HFFc6 (cell line): ENCODE measurements around the gene ACOT8. TPM values are rescaled to one million over a fixed set of nuclear protein-coding genes. Genes with fewer than 3 reads are reported as not detected.
A peak's percentile ranks its signal among the peaks of the same experiment; 100 is the strongest.

ENCODE experiments used
- DNase-seq: peaks from one replicate; pipeline ENCODE4 v3.0.0-alpha.2; 2018
- H3K27ac Mint-ChIP-seq: 2 replicates; pipeline ENCODE4 v1.8.0; 2020; ENCODE audit warnings: mild to moderate bottlenecking, mixed read lengths
- H3K27me3 Mint-ChIP-seq: 2 replicates; pipeline ENCODE4 v1.8.0; 2021; ENCODE audit warnings: mild to moderate bottlenecking, moderate library complexity, mixed read lengths; ENCODE audit not compliant: insufficient read depth
- H3K36me3 Mint-ChIP-seq: 2 replicates; pipeline ENCODE4 v1.8.0; 2021; ENCODE audit warnings: low read depth, mixed read lengths
- H3K4me1 Mint-ChIP-seq: 2 replicates; pipeline ENCODE4 v1.8.0; 2020; ENCODE audit warnings: low read depth, mixed read lengths
- H3K4me3 Mint-ChIP-seq: 2 replicates; pipeline ENCODE4 v1.8.0; 2020; ENCODE audit warnings: mild to moderate bottlenecking, moderate library complexity, mixed read lengths
- H3K9me3 Mint-ChIP-seq: 2 replicates; pipeline ENCODE4 v1.8.0; 2020; ENCODE audit warnings: mild to moderate bottlenecking, mixed read lengths
- total RNA-seq, 6 experiments: library from RNA; stranded (reverse); fragmentation: NEBNext Ultra II Directional; extraction: Animal tissue kit (Norgen Biotek cat#: 25700); gene quantifications; 2 replicates in 1 of 6; 3 replicates in 5 of 6; pipeline ENCODE4 v1.2.3, GENCODE V29; 2021
- TF ChIP-seq, protein P1 (sequence below): fragments of 200-600 bp; sonication (generic); IDR thresholded peaks from 2 replicates; pipeline ENCODE4 v1.5.0; 2021; ENCODE audit warnings: antibody characterized with exemption, mild to moderate bottlenecking

Gene ACOT8
- total RNA-seq, 6 experiments from 2014 or later: 24.2 to 31.2 (median 26.4) TPM

DNA sequence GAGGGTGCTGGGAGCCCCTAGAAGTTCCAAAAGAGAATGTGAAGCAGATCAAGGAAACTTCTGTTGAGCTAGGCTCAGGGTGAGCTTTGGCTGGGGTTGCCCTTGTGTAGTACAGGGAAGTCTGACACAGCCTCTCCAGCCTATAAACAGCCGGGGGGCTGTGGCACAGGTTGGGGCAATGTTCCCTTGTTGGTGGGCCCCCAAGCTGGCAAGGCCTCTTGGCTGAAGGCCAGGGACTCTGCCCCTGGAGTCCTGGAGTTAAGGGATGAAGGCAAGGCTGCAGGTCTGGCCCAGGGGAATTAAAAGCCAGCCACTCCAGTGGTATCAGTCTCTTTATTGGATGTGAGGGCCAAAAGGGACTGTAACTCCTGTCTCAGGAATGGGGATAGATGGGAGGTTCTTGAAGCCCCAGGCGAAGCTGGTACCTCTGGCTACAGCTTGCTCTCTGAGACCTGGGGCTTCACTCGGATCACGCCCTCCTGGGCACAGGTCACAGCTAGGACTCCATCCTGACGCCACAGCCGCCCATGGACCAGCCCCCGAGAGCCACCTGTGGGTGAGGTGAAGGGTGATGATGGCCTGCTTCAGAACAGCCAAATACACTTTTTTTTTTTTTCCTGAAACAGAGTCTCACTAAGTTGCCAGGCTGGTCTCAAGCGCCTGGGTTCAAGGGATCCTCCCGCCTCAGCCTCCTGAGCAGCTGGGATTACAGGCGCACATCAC is 15.6 kb downstream of the ACOT8 start:
- Mint-ChIP-seq H3K4me3 (no peak overlapping the region), H3K36me3 (peaks cover 12% of the 10 kb centered on the region; the same call in 1 of the 2 replicates), H3K9me3 (no peaks in the 10 kb centered on the region), H3K27ac (no peak overlapping the region), H3K4me1 (peaks cover 21% of the 10 kb centered on the region), H3K27me3 (peaks cover 2% of the 10 kb centered on the region; the same call in 1 of the 2 replicates)
- TF ChIP-seq, protein P1, sequence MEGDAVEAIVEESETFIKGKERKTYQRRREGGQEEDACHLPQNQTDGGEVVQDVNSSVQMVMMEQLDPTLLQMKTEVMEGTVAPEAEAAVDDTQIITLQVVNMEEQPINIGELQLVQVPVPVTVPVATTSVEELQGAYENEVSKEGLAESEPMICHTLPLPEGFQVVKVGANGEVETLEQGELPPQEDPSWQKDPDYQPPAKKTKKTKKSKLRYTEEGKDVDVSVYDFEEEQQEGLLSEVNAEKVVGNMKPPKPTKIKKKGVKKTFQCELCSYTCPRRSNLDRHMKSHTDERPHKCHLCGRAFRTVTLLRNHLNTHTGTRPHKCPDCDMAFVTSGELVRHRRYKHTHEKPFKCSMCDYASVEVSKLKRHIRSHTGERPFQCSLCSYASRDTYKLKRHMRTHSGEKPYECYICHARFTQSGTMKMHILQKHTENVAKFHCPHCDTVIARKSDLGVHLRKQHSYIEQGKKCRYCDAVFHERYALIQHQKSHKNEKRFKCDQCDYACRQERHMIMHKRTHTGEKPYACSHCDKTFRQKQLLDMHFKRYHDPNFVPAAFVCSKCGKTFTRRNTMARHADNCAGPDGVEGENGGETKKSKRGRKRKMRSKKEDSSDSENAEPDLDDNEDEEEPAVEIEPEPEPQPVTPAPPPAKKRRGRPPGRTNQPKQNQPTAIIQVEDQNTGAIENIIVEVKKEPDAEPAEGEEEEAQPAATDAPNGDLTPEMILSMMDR: no peak
- DNase-seq: no peak

DNA sequence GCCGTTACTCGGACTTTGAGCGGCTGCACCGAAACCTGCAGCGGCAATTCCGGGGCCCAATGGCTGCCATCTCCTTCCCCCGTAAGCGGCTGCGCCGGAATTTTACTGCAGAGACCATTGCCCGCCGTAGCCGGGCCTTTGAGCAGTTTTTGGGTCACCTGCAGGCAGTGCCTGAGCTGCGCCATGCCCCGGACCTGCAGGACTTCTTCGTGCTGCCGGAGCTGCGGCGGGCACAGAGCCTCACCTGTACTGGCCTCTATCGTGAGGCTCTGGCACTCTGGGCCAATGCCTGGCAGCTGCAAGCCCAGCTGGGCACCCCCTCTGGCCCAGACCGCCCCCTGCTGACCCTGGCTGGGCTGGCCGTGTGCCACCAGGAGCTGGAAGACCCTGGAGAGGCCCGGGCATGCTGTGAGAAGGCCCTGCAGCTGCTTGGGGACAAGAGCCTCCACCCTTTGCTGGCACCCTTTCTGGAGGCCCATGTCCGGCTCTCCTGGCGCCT is 16.4 kb downstream of the ACOT8 start:
- peaks cover 29% of the 10 kb centered on the region for H3K4me1 Mint-ChIP-seq
- peaks cover 2% of the 10 kb centered on the region; the same call in 1 of the 2 replicates for H3K27me3 Mint-ChIP-seq
- no peak overlapping the region for H3K4me3 Mint-ChIP-seq
- no peak for DNase-seq
- TF ChIP-seq, protein P1: 0 out of 2 replicates have a peak, but pooled peaks have one; percentile 18
- H3K9me3 Mint-ChIP-seq: no peaks in the 10 kb centered on the region
- H3K36me3 Mint-ChIP-seq: peaks cover 19% of the 10 kb centered on the region; the same call in 1 of the 2 replicates
- H3K27ac Mint-ChIP-seq: no peak overlapping the region

DNA sequence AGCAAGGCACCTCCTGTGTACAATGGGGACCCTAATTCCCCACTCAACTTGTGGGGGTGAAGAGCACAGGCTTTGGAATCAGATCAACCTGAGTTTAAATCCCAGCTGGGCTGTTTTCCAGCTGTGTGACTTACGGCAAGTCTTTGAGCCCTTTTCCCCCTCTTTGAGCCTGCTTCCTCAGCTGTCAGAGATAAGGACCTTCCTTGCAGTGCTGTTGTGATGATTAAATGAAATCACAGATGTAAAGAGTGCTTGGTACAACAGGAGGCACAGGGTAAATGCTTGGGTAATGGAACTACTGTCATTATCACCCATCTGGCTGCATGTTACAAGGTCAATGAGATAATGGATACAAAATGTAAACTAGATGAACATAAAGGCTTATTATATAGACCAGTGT is 20.4 kb downstream of the ACOT8 start:
- Mint-ChIP-seq H3K4me3 (no peak overlapping the region; the same call in 1 of the 2 replicates), H3K36me3 (peaks cover 13% of the 10 kb centered on the region; the same call in 1 of the 2 replicates), H3K27me3 (no peaks in the 10 kb centered on the region; the same call in 1 of the 2 replicates), H3K9me3 (no peaks in the 10 kb centered on the region), H3K4me1 (peaks cover 42% of the 10 kb centered on the region), H3K27ac (peak overlapping the region; percentile 69)
- no peak for DNase-seq
- TF ChIP-seq, protein P1: no peak

DNA sequence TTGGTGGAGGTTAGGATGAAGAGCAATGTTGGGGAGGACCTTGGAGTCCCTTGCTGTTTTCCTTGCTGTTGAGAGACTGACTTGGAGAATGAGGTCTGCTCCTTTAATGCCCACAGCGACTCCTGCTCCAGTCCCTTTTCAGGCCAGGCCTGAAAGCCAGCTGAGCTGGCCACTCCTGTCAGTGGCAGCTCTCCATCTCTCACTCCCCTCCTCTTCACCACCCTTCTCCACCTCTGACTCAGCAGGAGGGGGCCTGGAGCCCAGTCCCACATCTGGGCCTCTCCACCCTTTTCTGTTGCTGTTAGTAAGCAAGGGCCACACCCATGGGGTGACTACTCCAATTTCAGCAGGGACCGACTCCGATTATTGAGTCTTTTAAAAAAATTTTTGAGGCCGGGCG is 21.4 kb downstream of the ACOT8 start:
- Mint-ChIP-seq H3K9me3 (no peaks in the 10 kb centered on the region), H3K4me1 (peaks cover 42% of the 10 kb centered on the region), H3K4me3 (peak overlapping the region; percentile 91), H3K27me3 (no peaks in the 10 kb centered on the region; the same call in 1 of the 2 replicates), H3K36me3 (peaks cover 13% of the 10 kb centered on the region; the same call in 1 of the 2 replicates), H3K27ac (peak overlapping the region; percentile 85)
- no peak for DNase-seq
- TF ChIP-seq, protein P1: no peak

DNA sequence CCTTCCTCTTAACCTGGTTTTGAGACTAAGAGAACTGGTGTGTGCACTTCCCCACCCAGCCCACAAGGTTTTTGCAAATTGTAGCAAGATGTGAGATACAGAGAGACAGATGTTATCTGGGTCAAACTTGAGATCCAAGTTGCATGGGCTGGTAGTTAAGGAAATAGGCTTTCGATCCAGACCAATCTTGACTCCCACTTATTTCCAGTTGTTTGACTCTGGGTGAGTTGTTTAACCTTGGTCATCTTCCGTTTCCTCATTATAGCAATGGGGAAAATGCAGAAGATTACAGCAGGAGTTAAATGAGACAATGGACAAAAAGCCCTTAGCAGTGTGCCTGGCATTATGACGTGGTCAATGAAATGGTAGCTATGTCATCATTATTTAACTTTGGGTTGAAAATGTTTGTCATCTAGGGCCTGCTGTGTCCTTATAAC is 21.8 kb downstream of the ACOT8 start:
- H3K4me3 Mint-ChIP-seq: peak overlapping the region; percentile 91
- H3K4me1 Mint-ChIP-seq: peaks cover 42% of the 10 kb centered on the region
- no peaks in the 10 kb centered on the region for H3K9me3 Mint-ChIP-seq
- TF ChIP-seq, protein P1: no peak
- peak overlapping the region; percentile 85 for H3K27ac Mint-ChIP-seq
- DNase-seq: no peak
- H3K36me3 Mint-ChIP-seq: peaks cover 13% of the 10 kb centered on the region; the same call in 1 of the 2 replicates
- peaks cover 3% of the 10 kb centered on the region; the same call in 1 of the 2 replicates for H3K27me3 Mint-ChIP-seq
